GM23338 (cell line): ENCODE results near the gene CXCL8. TPM values are rescaled to one million over a fixed set of nuclear protein-coding genes. Genes with fewer than 3 reads are reported as not detected.

ENCODE experiments used
- ATAC-seq: fragments of 200-7000 bp; cut with Tn5 transposase; 3 replicates; pipeline ENCODE4 v1.9.1; 2020
- DNase-seq: peaks from one replicate; pipeline ENCODE4 v3.0.0-alpha.2; 2015; ENCODE audit warnings: low spot score
- H2AFZ ChIP-seq: fragments of 200-600 bp; sonication (generic); 2 replicates; pipeline ENCODE4 v1.8.0; 2016; ENCODE audit warnings: antibody characterized with exemption, mild to moderate bottlenecking, moderate library complexity
- H3F3A ChIP-seq: fragments of 200-600 bp; sonication (generic); replicated peaks from 2 replicates; pipeline ENCODE4 v1.8.0; 2017; ENCODE audit warnings: antibody characterized with exemption, mixed run types, low read depth
- H3K27ac ChIP-seq: fragments of 200-600 bp; sonication (generic); 2 replicates; pipeline ENCODE4 v1.6.1; 2016; ENCODE audit warnings: low read depth
- H3K27me3 ChIP-seq: fragments of 200-600 bp; sonication (generic); 2 replicates; pipeline ENCODE4 v1.8.0; 2016; ENCODE audit warnings: mild to moderate bottlenecking, mixed run types, moderate library complexity; ENCODE audit not compliant: insufficient read depth
- H3K36me3 ChIP-seq: fragments of 200-600 bp; sonication (generic); 2 replicates; pipeline ENCODE4 v1.8.0; 2016; ENCODE audit warnings: mild to moderate bottlenecking; ENCODE audit not compliant: insufficient read depth
- H3K4me1 ChIP-seq: fragments of 200-600 bp; sonication (generic); 2 replicates; pipeline ENCODE4 v1.8.0; 2016; ENCODE audit warnings: mild to moderate bottlenecking, moderate library complexity; ENCODE audit not compliant: insufficient read depth
- H3K4me2 ChIP-seq: fragments of 200-600 bp; sonication (generic); 2 replicates; pipeline ENCODE4 v1.7.1; 2017; ENCODE audit warnings: mixed run types
- H3K4me3 ChIP-seq: fragments of 200-600 bp; sonication (generic); 2 replicates; pipeline ENCODE4 v1.6.1; 2016; ENCODE audit warnings: mixed run types
- H3K79me2 ChIP-seq: fragments of 200-600 bp; sonication (generic); replicated peaks from 2 replicates; pipeline ENCODE4 v1.8.0; 2017; ENCODE audit warnings: mild to moderate bottlenecking; ENCODE audit not compliant: insufficient read depth
- H3K9me2 ChIP-seq: fragments of 200-600 bp; sonication (generic); 2 replicates; pipeline ENCODE4 v1.8.0; 2017; ENCODE audit not compliant: insufficient read depth
- H4K20me1 ChIP-seq: fragments of 200-600 bp; sonication (generic); replicated peaks from 2 replicates; pipeline ENCODE4 v1.8.0; 2017; ENCODE audit warnings: mild to moderate bottlenecking; ENCODE audit not compliant: insufficient read depth
- H3K27ac Mint-ChIP-seq: 2 replicates; pipeline ENCODE4 v1.8.0; 2020; ENCODE audit warnings: inconsistent platforms, mild to moderate bottlenecking, moderate library complexity, mixed read lengths
- H3K27me3 Mint-ChIP-seq: 3 replicates; pipeline ENCODE4 v1.8.0; 2022; ENCODE audit warnings: low read depth, mild to moderate bottlenecking, moderate library complexity, mixed read lengths, inconsistent platforms; ENCODE audit not compliant: insufficient read depth, poor library complexity
- H3K36me3 Mint-ChIP-seq: 3 replicates; pipeline ENCODE4 v1.8.0; 2021; ENCODE audit warnings: low read depth, mild to moderate bottlenecking, inconsistent platforms, moderate library complexity, mixed read lengths
- H3K4me1 Mint-ChIP-seq: 3 replicates; pipeline ENCODE4 v1.8.0; 2020; ENCODE audit warnings: mild to moderate bottlenecking, inconsistent platforms, mixed read lengths
- H3K4me3 Mint-ChIP-seq: 3 replicates; pipeline ENCODE4 v1.8.0; 2021; ENCODE audit warnings: moderate library complexity, mild to moderate bottlenecking, inconsistent platforms, mixed read lengths
- H3K9me3 Mint-ChIP-seq: 3 replicates; pipeline ENCODE4 v1.8.0; 2020; ENCODE audit warnings: moderate library complexity, mild to moderate bottlenecking, inconsistent platforms, mixed read lengths
- CREB1 ChIP-seq: fragments of 250-450 bp; sonication (Bioruptor Pico); IDR thresholded peaks from 2 replicates; pipeline ENCODE4 v1.5.0; 2020; ENCODE audit warnings: low read depth, mild to moderate bottlenecking, moderate library complexity
- ETS1 ChIP-seq: IDR thresholded peaks from 2 replicates; pipeline ENCODE4 v1.6.1; 2016; ENCODE audit warnings: antibody characterized with exemption
- EZH2 ChIP-seq: fragments of 200-600 bp; sonication (generic); IDR thresholded peaks from one replicate; pipeline ENCODE4 v1.8.0; 2017; ENCODE audit warnings: antibody characterized with exemption, mild to moderate bottlenecking, low read depth; ENCODE audit not compliant: unreplicated experiment
- EZH2phosphoT487 ChIP-seq: fragments of 200-600 bp; sonication (generic); IDR thresholded peaks from one replicate; pipeline ENCODE4 v1.8.1; 2018; ENCODE audit warnings: antibody characterized with exemption; ENCODE audit not compliant: unreplicated experiment
- JUNB ChIP-seq: IDR thresholded peaks from one replicate; pipeline ENCODE4 v1.6.1; 2016; ENCODE audit warnings: antibody characterized with exemption; ENCODE audit not compliant: unreplicated experiment
- NANOG ChIP-seq: IDR thresholded peaks from 2 replicates; pipeline ENCODE4 v1.6.1; 2016; ENCODE audit warnings: antibody characterized with exemption, borderline replicate concordance
- POLR2AphosphoS5 ChIP-seq: IDR thresholded peaks from 2 replicates; pipeline ENCODE4 v1.6.1; 2016; ENCODE audit warnings: antibody characterized with exemption, low read depth
- REST ChIP-seq: IDR thresholded peaks from one replicate; pipeline ENCODE4 v1.6.1; 2018; ENCODE audit warnings: antibody characterized with exemption; ENCODE audit not compliant: unreplicated experiment
- STAT1 ChIP-seq: IDR thresholded peaks from one replicate; pipeline ENCODE4 v1.6.1; 2016; ENCODE audit warnings: antibody characterized with exemption; ENCODE audit not compliant: unreplicated experiment
- ZNF114 ChIP-seq: fragments of 250-450 bp; sonication (Bioruptor Pico); IDR thresholded peaks from 2 replicates; pipeline ENCODE4 v1.5.0; 2020; ENCODE audit warnings: mild to moderate bottlenecking, moderate library complexity
- ZNF331 ChIP-seq: fragments of 250-450 bp; sonication (Bioruptor Pico); IDR thresholded peaks from 2 replicates; pipeline ENCODE4 v1.5.0; 2020; ENCODE audit warnings: low read depth, mild to moderate bottlenecking, moderate library complexity
- polyA plus RNA-seq: library from polyadenylated mRNA; unstranded; fragments of >200 nt; fragmentation: Nextera tagmentation; extraction: Ambion mirVana; gene quantifications from 2 replicates; pipeline ENCODE4 v1.2.1, GENCODE V29; 2016
- total RNA-seq: library from RNA; depleted of rRNA; stranded (reverse); fragments of >200 nt; shearing (Covaris generic); gene quantifications from 2 replicates; pipeline ENCODE4 v1.2.3, GENCODE V29; 2014
- TF ChIP-seq, protein P1 (sequence below): fragments of 250-450 bp; sonication (Bioruptor Pico); IDR thresholded peaks from 2 replicates; pipeline ENCODE4 v1.5.0; 2020; ENCODE audit warnings: mild to moderate bottlenecking, moderate library complexity
- TF ChIP-seq, protein P2 (sequence below), 2 experiments: fragments of 200-600 bp in 1 of 2; sonication (generic) in 1 of 2; conservative IDR thresholded peaks; 2 replicates each; pipeline versions ENCODE4 v1.5.1 to v1.6.1; 2016 to 2017; ENCODE audit warnings: antibody characterized with exemption in 2 of 2, low read depth in 2 of 2, mild to moderate bottlenecking in 2 of 2, moderate library complexity in 1 of 2

Gene CXCL8
- total and polyA plus RNA-seq, 2 experiments from 2014 or later = 0.11 TPM; not detected in 1

DNA sequence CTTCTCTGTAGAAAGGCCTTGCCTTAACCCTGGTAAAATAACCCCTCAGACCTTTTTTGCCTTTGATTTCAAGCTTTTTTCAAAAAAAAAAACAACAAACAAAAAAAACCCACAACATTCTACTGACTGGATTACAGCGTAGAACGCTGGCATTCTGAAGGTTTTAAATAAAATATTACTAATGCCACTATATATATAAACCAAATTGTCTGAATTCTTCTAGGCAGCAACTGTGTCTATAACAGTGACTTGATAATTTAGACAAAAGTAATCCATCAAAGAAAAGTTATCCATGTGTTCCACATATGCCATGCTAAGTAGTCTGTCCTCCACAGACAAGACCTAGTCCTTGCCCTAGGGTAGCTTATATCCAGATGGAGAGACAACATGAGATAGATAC lies 33.6 kb upstream of the CXCL8 start:
- no peaks in the 10 kb centered on the region for H3K9me3 Mint-ChIP-seq
- H3K4me3 ChIP-seq = no peak overlapping the region
- H3K27me3 Mint-ChIP-seq = no peaks in the 10 kb centered on the region
- DNase-seq (no peak), ATAC-seq (no peak)
- H3K36me3 ChIP-seq = no peaks in the 10 kb centered on the region
- H3K9me2 ChIP-seq = peaks cover 23% of the 10 kb centered on the region
- no peaks in the 10 kb centered on the region for H3K36me3 Mint-ChIP-seq
- H3K27ac ChIP-seq = no peak overlapping the region
- TF ChIP-seq NANOG (no peak), POLR2AphosphoS5 (no peak), ZNF114 (no peak), EZH2phosphoT487 (no peak), STAT1 (no peak), EZH2 (no peak), JUNB (no peak), ETS1 (no peak), ZNF331 (CRISPR knock-in tag) (no peak), REST (no peak), CREB1 (no peak)
- TF ChIP-seq, protein P1, sequence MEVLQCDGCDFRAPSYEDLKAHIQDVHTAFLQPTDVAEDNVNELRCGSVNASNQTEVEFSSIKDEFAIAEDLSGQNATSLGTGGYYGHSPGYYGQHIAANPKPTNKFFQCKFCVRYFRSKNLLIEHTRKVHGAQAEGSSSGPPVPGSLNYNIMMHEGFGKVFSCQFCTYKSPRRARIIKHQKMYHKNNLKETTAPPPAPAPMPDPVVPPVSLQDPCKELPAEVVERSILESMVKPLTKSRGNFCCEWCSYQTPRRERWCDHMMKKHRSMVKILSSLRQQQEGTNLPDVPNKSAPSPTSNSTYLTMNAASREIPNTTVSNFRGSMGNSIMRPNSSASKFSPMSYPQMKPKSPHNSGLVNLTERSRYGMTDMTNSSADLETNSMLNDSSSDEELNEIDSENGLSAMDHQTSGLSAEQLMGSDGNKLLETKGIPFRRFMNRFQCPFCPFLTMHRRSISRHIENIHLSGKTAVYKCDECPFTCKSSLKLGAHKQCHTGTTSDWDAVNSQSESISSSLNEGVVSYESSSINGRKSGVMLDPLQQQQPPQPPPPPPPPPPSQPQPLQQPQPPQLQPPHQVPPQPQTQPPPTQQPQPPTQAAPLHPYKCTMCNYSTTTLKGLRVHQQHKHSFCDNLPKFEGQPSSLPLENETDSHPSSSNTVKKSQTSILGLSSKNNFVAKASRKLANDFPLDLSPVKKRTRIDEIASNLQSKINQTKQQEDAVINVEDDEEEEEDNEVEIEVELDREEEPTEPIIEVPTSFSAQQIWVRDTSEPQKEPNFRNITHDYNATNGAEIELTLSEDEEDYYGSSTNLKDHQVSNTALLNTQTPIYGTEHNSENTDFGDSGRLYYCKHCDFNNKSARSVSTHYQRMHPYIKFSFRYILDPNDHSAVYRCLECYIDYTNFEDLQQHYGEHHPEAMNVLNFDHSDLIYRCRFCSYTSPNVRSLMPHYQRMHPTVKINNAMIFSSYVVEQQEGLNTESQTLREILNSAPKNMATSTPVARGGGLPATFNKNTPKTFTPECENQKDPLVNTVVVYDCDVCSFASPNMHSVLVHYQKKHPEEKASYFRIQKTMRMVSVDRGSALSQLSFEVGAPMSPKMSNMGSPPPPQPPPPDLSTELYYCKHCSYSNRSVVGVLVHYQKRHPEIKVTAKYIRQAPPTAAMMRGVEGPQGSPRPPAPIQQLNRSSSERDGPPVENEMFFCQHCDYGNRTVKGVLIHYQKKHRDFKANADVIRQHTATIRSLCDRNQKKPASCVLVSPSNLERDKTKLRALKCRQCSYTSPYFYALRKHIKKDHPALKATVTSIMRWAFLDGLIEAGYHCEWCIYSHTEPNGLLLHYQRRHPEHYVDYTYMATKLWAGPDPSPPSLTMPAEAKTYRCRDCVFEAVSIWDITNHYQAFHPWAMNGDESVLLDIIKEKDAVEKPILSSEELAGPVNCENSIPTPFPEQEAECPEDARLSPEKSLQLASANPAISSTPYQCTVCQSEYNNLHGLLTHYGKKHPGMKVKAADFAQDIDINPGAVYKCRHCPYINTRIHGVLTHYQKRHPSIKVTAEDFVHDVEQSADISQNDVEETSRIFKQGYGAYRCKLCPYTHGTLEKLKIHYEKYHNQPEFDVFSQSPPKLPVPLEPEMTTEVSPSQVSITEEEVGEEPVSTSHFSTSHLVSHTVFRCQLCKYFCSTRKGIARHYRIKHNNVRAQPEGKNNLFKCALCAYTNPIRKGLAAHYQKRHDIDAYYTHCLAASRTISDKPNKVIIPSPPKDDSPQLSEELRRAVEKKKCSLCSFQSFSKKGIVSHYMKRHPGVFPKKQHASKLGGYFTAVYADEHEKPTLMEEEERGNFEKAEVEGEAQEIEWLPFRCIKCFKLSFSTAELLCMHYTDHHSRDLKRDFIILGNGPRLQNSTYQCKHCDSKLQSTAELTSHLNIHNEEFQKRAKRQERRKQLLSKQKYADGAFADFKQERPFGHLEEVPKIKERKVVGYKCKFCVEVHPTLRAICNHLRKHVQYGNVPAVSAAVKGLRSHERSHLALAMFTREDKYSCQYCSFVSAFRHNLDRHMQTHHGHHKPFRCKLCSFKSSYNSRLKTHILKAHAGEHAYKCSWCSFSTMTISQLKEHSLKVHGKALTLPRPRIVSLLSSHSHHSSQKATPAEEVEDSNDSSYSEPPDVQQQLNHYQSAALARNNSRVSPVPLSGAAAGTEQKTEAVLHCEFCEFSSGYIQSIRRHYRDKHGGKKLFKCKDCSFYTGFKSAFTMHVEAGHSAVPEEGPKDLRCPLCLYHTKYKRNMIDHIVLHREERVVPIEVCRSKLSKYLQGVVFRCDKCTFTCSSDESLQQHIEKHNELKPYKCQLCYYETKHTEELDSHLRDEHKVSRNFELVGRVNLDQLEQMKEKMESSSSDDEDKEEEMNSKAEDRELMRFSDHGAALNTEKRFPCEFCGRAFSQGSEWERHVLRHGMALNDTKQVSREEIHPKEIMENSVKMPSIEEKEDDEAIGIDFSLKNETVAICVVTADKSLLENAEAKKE (CRISPR knock-in tag) = no peak
- TF ChIP-seq, protein P2, sequence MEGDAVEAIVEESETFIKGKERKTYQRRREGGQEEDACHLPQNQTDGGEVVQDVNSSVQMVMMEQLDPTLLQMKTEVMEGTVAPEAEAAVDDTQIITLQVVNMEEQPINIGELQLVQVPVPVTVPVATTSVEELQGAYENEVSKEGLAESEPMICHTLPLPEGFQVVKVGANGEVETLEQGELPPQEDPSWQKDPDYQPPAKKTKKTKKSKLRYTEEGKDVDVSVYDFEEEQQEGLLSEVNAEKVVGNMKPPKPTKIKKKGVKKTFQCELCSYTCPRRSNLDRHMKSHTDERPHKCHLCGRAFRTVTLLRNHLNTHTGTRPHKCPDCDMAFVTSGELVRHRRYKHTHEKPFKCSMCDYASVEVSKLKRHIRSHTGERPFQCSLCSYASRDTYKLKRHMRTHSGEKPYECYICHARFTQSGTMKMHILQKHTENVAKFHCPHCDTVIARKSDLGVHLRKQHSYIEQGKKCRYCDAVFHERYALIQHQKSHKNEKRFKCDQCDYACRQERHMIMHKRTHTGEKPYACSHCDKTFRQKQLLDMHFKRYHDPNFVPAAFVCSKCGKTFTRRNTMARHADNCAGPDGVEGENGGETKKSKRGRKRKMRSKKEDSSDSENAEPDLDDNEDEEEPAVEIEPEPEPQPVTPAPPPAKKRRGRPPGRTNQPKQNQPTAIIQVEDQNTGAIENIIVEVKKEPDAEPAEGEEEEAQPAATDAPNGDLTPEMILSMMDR (conservative IDR thresholded peaks at IDR 0.05; ENCODE audit: low read depth in 2 of 2) = no peak
- H3K27ac Mint-ChIP-seq = no peak overlapping the region
- no peak overlapping the region for H3K4me2 ChIP-seq
- H4K20me1 ChIP-seq = no peaks in the 10 kb centered on the region
- H3K4me3 Mint-ChIP-seq = no peak overlapping the region
- H3K27me3 ChIP-seq = no peaks in the 10 kb centered on the region
- H2AFZ ChIP-seq = no peak overlapping the region
- H3F3A ChIP-seq = no peaks in the 10 kb centered on the region
- peaks cover 24% of the 10 kb centered on the region for H3K4me1 ChIP-seq
- H3K79me2 ChIP-seq = no peaks in the 10 kb centered on the region
- H3K4me1 Mint-ChIP-seq = peaks cover 34% of the 10 kb centered on the region
